IPS-18c (cell line): ENCODE measurements around the gene MAGEH1.
"Not testable (repeated sequence)": the region's sequence is repeated elsewhere in the genome, so short reads cannot be mapped to it uniquely, and the experiment has no call there.

Experiments
- H3K4me3 ChIP-seq: 2 replicates; pipeline ENCODE4 v1.7.0; 2013; ENCODE audit warnings: low read depth, mild to moderate bottlenecking, low read length, moderate library complexity; ENCODE audit not compliant: insufficient read depth
- H3K9me3 ChIP-seq: one replicate; pipeline ENCODE4 v1.6.1; 2013; ENCODE audit warnings: mild to moderate bottlenecking, low read length, moderate library complexity; ENCODE audit not compliant: control insufficient read depth, insufficient read depth

MAGEH1 gene

GRCh38 chrX:55451990-55452832, at the start of gene MAGEH1:
Gene MAGEH1 (plus strand): TSS chrX:55452127. CDS start chrX:55452375, 248 bp downstream.
- peak within 1 kb of the TSS; percentile 50 for H3K4me3 ChIP-seq
- peaks cover 8% of the 10 kb centered on the region for H3K9me3 ChIP-seq

GRCh38 chrX:55427079-55427478, 24.8 kb upstream of the MAGEH1 start:
- not testable (repeated sequence) for H3K9me3 ChIP-seq, H3K4me3 ChIP-seq

GRCh38 chrX:55443468-55443867, 8.5 kb upstream of the MAGEH1 start:
- H3K9me3 ChIP-seq, H3K4me3 ChIP-seq: not testable (repeated sequence)

- H3K9me3 ChIP-seq = peaks cover 8% of the 10 kb centered on the region
Measured at GRCh38 chrX:55450259-55450658, 1.7 kb upstream of the MAGEH1 start.

GRCh38 chrX:55451141-55451540, 786 bp upstream of the MAGEH1 start:
- Histone ChIP-seq H3K9me3 (peaks cover 8% of the 10 kb centered on the region), H3K4me3 (no peak overlapping the region)

More at GRCh38 chrX:55450259-55450658, 1.7 kb upstream of the MAGEH1 start:
- H3K4me3 ChIP-seq = no peak overlapping the region

GRCh38 chrX:55451626-55451989, 319 bp upstream of the MAGEH1 start:
- H3K9me3 ChIP-seq = peaks cover 8% of the 10 kb centered on the region
- H3K4me3 ChIP-seq = peak overlapping the region; percentile 50; the same call in 1 of the 2 replicates

- peak overlapping the region; percentile 50 for H3K4me3 ChIP-seq
- peaks cover 8% of the 10 kb centered on the region for H3K9me3 ChIP-seq
Measured at GRCh38 chrX:55452833-55453124, 852 bp downstream of the MAGEH1 start.

GRCh38 chrX:55455708-55456107, 3.8 kb downstream of the MAGEH1 start:
- not testable (repeated sequence) for H3K4me3 ChIP-seq

GRCh38 chrX:55459426-55459825, 7.5 kb downstream of the MAGEH1 start:
- not testable (repeated sequence) for H3K4me3 ChIP-seq, H3K9me3 ChIP-seq

More at GRCh38 chrX:55455708-55456107, 3.8 kb downstream of the MAGEH1 start:
- not testable (repeated sequence) for H3K9me3 ChIP-seq

GRCh38 chrX:55459926-55460325, 8.0 kb downstream of the MAGEH1 start:
- not testable (repeated sequence) for H3K9me3 ChIP-seq, H3K4me3 ChIP-seq

- H3K9me3 ChIP-seq, H3K4me3 ChIP-seq: not testable (repeated sequence)
Measured at GRCh38 chrX:55464050-55464449, 12.1 kb downstream of the MAGEH1 start.

- not testable (repeated sequence) for H3K4me3 ChIP-seq, H3K9me3 ChIP-seq
Measured at GRCh38 chrX:55465108-55465507, 13.2 kb downstream of the MAGEH1 start.

GRCh38 chrX:55465791-55466190, 13.9 kb downstream of the MAGEH1 start:
- H3K4me3 ChIP-seq, H3K9me3 ChIP-seq: not testable (repeated sequence)

GRCh38 chrX:55479956-55480355, 28.0 kb downstream of the MAGEH1 start:
- not testable (repeated sequence) for H3K9me3 ChIP-seq, H3K4me3 ChIP-seq

- H3K4me3 ChIP-seq = no peak overlapping the region
- peaks cover 4% of the 10 kb centered on the region for H3K9me3 ChIP-seq
Measured at GRCh38 chrX:55480390-55481062, 28.6 kb downstream of the MAGEH1 start.

GRCh38 chrX:55484948-55485347, 33.0 kb downstream of the MAGEH1 start:
- Histone ChIP-seq H3K4me3 (0 out of 2 replicates have a peak overlapping the region, but pooled peaks have one; percentile 9), H3K9me3 (peaks cover 4% of the 10 kb centered on the region)

- Histone ChIP-seq H3K9me3 (peaks cover 10% of the 10 kb centered on the region), H3K4me3 (no peak overlapping the region)
Measured at GRCh38 chrX:55486736-55487135, 34.8 kb downstream of the MAGEH1 start.

GRCh38 chrX:55487143-55487542, 35.2 kb downstream of the MAGEH1 start:
- no peak overlapping the region for H3K4me3 ChIP-seq
- H3K9me3 ChIP-seq = peaks cover 10% of the 10 kb centered on the region
